ENCODE data around the gene OPN4.

OPN4 gene

GRCh38 chr10:86708068-86708782, 53.9 kb downstream of the OPN4 start:
- Histone ChIP-seq H3K4me3 (replicated peaks; ENCODE audit: insufficient read depth, low read length) (no peak overlapping the region), H3K27ac (replicated peaks) (no peak overlapping the region), H3K27me3 (ENCODE audit: insufficient read depth, poor library complexity, severe bottlenecking) (no peaks in the 10 kb centered on the region)
- no peak for TF ChIP-seq SPI1 (IDR thresholded peaks at IDR 0.05; ENCODE audit: borderline replicate concordance, low read depth)
- no peak for TF ChIP-seq GABPA (IDR thresholded peaks at IDR 0.05; ENCODE audit: low read depth)
- TF ChIP-seq REST (IDR thresholded peaks at IDR 0.05; ENCODE audit: insufficient replicate concordance, low read depth): no peak
- TF ChIP-seq CTCF (IDR thresholded peaks at IDR 0.05; ENCODE audit: insufficient read depth, low read length): no peak
- no peak for TF ChIP-seq POLR2AphosphoS5 (IDR thresholded peaks at IDR 0.05; ENCODE audit: low read depth)
- no peak for DNase-seq (ENCODE audit: low read depth in 1 of 2, low spot score in 1 of 2)

GRCh38 chr10:86708783-86709380, 54.5 kb downstream of the OPN4 start:
- TF ChIP-seq POLR2AphosphoS5 (IDR thresholded peaks at IDR 0.05; ENCODE audit: low read depth) (no peak), SPI1 (IDR thresholded peaks at IDR 0.05; ENCODE audit: borderline replicate concordance, low read depth) (no peak), CTCF (IDR thresholded peaks at IDR 0.05; ENCODE audit: insufficient read depth, low read length) (no peak), GABPA (IDR thresholded peaks at IDR 0.05; ENCODE audit: low read depth) (no peak), REST (IDR thresholded peaks at IDR 0.05; ENCODE audit: insufficient replicate concordance, low read depth) (no peak)
- H3K27me3 ChIP-seq (ENCODE audit: insufficient read depth, poor library complexity, severe bottlenecking): no peaks in the 10 kb centered on the region
- H3K4me3 ChIP-seq (replicated peaks; ENCODE audit: insufficient read depth, low read length): no peak overlapping the region
- no peak for DNase-seq (ENCODE audit: low read depth in 1 of 2, low spot score in 1 of 2)
- no peak overlapping the region for H3K27ac ChIP-seq (replicated peaks)

- H3K27me3 ChIP-seq (ENCODE audit: insufficient read depth, poor library complexity, severe bottlenecking): no peaks in the 10 kb centered on the region
- no peak for DNase-seq (ENCODE audit: low read depth in 1 of 2, low spot score in 1 of 2)
These were observed 55.2 kb downstream of the OPN4 start for GRCh38 chr10:86709396-86710185.

More at GRCh38 chr10:86709396-86710185, 55.2 kb downstream of the OPN4 start:
- H3K4me3 ChIP-seq (replicated peaks; ENCODE audit: insufficient read depth, low read length): no peak overlapping the region
- no peak for TF ChIP-seq SPI1 (IDR thresholded peaks at IDR 0.05; ENCODE audit: borderline replicate concordance, low read depth)
- TF ChIP-seq CTCF (IDR thresholded peaks at IDR 0.05; ENCODE audit: insufficient read depth, low read length): no peak
- no peak for TF ChIP-seq REST (IDR thresholded peaks at IDR 0.05; ENCODE audit: insufficient replicate concordance, low read depth)
- TF ChIP-seq POLR2AphosphoS5 (IDR thresholded peaks at IDR 0.05; ENCODE audit: low read depth): no peak
- no peak for TF ChIP-seq GABPA (IDR thresholded peaks at IDR 0.05; ENCODE audit: low read depth)
- H3K27ac ChIP-seq (replicated peaks): no peak overlapping the region

Measured in HL-60 (cell line).